GM21390 (cell line): Measurements from ENCODE around the gene ALAS1.

Experiments used
- ATAC-seq: cut with Tn5 transposase; IDR thresholded peaks from one replicate; pipeline ENCODE4 v1.9.1; 2021; ENCODE audit not compliant: unreplicated experiment

The ALAS1 gene

DNA sequence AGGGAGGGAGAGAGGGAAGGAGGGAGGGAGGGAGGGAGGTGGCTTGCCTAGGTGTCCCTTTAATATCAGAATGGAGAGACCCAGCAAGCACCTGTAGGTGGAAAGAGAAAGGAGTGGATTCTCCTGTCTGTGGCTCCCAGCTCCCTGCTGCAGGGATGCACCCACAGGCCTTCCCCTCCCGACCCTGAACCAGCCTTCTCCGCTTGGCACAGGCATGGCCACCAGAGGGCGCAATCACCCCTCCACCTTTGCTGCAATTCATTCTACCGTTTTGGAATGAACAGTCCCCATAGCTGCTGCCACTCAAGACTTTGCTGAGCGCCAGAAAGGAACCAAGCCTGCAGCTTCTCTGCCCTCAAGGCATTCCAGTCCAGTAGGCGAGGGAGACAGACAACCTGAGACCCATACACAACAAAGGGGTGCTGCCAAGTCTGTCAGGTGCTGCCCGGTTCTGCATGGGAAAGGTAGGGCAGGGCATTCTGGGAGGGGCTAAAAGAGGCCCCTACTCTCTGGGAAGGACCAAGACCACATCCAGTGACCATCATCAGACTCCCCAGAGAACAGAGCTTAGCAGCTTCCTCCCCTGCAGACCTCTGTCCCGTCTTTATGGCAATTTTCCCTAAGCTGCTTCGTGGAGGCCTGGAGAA is 22.5 kb downstream of the ALAS1 start:
- ATAC-seq = no peak

DNA sequence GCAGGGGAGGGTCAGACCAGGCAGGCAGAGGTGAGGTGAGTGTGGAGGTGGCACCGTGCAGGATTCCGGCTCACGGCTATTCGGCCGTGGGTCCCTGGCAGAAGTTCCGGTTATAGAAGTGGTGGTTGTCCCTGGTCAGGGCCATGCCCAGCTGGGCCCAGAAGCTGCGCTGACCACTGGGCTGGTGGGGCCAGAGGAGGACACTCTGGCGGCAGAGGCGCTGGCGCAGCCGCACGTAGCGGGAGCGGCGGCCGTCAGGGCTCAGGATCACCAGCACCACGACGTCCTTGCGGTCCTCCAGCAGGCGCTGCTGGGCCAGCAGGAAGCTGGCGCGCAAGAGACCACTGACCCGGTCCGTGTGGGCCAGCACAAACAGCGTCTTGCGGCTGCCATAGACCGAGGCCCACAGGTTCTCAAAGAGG is 23.2 kb downstream of the ALAS1 start:
- ATAC-seq = no peak

DNA sequence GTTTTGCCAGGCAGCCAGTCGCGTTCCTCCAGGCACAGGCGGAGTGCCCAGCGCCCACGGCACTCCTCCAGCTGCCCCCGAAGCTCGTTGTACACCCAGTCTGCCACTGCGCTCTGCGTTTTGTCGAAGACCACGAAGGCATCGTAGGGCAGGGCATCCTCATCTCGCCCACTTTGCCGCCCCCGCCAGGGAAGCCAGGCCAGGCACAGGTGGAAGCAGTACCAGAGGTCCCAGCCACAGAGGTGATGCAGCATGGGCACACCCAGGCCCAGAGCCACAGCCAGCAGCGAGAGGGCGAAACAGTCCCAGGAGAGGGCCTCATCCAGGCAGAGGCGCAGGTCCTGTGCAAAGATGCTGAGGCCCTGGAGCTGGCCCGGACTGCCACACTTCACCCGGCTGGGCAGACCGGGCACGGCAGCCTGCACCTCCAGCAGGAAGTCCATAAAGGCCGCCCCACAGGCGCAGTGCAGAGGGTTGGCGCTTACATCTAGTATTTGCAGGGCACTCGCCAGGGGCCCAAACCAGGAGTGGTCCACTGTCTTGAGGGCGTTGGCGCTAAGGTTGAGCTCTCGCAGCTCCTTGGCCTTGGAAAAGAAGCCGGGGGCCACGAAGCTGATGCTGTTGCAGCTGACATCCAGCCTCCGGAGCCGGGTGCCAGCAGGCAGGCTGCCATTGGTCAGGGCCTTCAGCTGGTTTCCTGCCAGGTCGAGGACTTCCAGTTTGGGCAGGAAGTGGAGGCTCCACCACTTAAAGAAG is 23.8 kb downstream of the ALAS1 start:
- ATAC-seq = no peak

DNA sequence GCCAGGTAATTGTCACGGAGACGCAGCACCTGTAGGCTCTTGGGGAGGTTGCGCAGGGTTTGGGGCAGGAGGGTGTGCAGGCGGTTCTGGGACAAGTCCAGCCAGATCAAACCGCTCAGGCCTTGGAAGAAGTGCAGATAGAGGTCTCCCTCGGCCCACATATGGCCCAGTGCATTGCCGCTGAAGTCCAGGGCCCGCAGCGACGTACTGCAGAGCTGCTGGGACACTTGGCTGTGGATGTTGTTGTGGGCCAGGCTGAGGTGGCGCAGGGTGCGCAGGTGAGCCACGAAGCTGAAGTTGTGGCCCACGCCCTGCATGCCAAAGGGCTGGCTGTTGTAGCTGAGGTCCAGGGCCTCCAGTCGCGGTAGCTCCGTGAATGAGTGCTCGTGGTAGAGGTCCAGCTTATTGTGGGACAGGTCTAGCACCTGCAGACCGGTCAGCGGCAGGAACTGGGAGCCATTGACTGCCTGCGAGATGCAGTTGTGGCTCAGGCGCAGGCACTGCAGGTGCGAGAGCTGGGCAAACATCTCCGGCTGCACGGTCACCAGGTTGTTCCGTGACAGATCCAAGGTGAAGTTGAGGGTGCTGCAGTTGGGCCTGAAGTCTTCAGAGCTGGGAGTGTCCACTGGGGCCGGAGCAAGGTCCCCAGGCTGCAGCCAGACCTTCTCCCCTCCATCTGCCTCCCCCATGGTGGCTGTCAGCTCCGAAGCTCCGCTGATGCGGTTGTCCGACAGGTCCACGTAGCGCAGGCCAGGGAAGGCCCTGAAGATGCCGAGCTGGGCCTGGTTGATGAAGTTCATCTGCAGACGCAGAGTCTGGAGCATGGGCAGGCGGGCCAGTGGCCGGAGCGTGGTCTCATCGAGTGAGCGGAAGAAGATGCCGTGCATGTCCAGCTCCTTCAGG is 24.6 kb downstream of the ALAS1 start:
- ATAC-seq = no peak

DNA sequence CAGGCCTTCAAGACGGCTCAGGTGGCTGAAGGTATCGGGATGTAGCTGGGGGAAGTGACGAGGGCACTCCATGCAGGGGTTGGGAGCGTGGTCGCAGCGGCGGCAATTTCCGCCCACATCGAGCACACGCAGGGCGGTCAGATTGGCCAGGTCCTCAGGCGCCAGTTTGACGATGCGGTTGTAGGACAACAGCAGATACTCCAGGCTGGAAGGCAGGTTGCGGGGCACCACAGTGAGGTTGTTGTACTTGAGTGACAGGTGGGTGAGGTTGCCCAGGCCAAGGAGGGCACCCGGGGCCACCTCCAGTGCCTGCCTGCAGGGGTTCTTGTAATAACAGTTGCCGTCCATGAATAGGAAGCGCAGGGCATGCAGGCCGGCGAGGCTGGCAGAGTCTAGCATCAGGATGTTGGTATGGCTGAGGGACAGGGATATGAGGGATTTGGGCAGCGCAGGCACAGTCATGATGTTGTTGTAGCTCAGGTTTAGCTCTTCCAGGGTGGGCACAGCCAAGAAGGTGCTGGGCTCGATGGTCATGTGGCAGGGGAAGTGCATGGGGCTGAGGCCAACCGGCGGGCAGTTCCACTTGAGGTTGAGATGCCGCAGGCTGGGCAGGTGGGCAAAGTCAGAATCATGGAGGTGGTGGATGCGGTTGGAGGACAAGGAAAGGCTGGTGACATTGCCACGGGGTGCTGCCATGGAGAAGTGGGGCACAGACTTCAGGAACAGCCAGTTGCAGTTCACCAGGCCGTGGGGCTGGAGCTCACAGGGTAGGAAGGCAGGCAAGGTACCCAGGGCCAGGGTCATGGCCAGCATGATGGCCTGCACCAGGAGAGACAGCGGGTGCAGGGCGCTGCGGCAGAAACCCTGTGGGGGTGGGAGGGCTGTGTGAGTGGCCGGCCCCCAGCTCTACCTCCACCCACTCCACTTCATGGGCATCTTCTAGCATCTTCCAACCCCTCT is 25.8 kb downstream of the ALAS1 start:
- no peak for ATAC-seq

DNA sequence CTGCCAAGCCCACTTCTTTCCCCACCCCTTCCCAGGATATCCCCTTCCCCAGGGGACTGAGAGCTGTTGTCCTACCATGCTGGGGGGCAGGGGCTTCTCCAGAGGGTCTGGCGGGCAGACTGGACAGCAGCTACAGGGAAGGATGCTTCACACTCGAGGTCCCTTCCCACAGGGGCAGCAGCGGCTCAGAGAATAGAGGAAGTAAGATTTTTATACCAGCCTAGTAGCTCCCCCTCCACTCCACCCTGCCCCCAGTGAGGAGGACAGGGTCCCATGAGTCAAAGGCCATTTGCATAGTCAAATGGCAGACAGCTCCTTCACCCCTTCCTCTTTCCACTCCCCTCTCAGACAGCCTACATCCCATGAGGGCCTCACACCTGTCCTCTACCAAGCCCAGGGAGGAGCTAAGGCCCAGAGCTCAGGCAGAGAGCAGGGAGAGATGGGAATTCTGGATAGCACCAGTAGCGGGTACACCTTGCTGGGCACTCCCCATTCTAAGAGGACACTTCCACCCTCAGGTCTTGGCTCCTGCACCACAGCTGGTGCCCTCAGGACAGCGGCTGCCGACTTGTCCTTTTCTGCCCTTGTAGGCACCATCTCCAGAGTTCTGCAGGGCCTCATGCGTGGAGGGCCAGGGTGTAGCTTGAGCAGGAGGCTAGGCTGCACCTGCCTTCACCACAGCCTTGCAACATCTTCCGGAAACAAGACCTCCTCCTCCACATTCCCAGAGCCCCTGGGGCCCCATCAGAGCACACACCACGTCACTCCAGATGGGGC is 27.7 kb downstream of the ALAS1 start, which contains the start of gene TLR9:
TLR9 (minus strand) TSS at position 194 of the 777 bp plus-strand sequence; CDS start at position 78, 116 bp downstream.
- ATAC-seq = peak; percentile 79

DNA sequence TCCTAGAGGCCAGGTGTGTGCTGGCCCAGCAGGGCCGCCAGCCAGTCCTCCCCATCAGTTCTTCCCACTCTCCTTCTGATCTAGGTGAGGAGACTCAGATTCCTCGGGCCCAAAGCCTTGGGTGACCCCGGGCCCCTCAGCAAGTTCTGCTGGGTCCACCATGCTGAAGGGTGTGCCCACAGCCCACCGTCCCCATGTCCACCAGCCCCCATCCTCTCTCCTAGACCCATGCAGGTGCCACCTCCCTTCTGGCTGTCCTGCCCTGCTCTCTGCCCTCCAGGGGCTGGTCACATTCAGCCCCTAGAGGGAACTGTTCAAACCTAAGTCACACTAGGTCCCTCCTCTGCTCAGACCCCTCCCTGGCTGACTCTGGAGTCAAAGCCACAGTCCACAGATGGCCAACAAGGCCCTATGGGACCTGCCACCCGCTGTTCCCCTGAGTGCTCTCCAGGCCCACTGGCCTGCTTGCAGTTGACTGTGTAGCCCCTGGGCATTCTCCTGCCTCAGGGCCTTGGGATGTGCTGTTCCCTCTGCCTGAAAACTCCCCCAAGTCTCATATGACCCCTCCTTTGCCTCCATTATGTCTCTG is 28.4 kb downstream of the ALAS1 start:
- peak; percentile 2 for ATAC-seq

DNA sequence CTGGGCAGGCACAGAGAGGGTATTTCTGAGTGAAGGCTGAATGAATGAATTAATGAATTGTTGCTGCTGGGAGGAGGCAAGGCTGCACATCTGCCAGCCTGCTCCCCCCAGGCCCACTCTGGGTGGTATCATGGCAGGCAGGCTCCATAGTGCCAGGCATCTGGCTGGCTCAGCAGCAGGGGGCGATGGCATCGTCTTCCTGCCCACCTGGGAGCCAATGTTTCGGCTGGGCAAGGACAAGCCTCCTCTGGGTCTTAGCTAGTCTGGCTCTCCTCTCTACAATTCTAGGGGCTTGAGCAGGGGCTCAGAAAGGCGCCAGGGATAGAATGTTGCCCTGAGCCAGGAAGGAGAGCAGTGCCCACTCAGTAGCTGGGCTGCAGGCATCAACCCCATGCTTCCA is 29.2 kb downstream of the ALAS1 start:
- ATAC-seq = no peak

DNA sequence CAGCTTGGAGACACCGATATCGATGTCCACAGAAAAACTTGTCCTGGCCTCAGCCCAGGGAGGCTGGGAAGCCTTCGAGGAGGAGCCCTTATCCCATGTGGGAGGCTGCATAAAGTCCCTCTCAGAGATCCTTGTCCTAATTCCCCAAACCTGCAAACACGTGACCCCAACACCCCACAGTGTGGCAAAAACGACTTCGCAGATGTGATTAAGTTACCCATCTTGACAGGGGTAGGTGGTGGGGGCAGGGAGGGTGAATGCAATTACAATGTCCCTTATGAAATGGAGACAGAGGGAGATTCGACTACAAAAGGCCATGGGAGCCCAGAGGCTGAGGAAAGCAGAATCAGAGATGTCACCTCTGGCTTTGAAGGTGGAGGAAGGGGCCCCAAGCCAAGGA is 29.8 kb downstream of the ALAS1 start:
- no peak for ATAC-seq

DNA sequence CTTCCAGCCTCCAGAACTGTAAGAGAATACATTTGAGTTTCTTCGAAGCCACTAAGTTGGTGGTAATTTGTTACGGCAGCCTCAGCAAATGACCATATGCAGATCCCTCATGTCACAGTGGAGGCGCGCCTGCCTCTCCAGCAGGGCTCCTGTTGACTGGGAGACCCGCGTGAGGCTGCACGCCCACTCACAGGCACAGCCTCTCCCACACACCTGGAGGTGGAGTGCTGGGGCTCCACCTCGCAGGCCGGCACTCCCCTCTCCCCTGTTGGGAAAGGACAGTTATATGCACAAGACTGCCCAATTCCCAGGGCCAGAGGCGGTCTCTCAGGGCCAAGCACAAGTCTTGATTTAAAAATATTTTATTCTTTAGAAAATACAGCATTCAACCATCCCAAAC is 30.3 kb downstream of the ALAS1 start:
- no peak for ATAC-seq

DNA sequence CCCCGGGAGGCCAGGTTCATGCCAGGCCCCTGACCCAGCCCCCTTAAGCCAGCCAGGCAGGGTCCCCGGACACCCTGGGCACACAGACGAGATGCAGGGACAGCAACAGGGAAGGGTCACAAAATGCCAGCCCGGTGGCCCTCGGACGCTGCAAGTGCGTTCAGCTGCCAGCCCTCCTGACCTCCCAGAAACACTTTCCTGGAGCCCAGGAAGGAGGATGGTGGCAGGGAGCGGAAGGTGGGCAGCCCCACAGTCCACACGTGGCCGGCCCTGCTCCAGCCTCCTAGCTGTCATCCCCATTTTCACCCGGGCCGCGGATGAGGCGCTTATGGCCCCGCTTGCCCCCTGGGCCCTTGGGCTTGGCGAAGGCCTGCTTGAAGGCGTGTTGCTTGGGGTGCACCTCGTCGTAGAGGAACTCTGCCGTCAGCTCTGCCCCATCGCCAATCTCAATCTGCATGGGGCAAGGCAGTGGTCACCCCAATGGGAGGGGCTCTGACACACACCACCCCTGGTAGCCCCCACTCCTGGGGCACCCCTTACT is 30.9 kb downstream of the ALAS1 start:
- no peak for ATAC-seq

DNA sequence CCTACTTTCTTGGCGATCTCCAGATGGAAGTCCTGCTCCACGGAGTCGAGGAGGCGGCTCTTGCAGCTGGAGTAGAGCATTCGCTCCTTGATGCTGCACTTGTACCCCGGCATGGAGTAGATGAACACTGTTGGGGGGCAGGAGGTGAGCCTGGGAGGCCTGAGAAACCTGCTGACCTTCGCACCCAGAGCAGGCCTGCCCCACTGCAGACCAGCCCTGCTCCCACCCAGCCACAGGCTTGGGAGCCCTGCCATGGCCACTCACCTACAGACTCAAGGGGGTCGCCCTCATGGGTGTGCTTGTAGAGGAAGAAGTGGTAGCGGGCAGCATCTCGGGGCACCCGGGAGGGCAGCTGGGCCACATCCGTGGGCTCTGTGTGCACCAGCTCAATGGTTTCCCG is 31.7 kb downstream of the ALAS1 start:
- no peak for ATAC-seq

DNA sequence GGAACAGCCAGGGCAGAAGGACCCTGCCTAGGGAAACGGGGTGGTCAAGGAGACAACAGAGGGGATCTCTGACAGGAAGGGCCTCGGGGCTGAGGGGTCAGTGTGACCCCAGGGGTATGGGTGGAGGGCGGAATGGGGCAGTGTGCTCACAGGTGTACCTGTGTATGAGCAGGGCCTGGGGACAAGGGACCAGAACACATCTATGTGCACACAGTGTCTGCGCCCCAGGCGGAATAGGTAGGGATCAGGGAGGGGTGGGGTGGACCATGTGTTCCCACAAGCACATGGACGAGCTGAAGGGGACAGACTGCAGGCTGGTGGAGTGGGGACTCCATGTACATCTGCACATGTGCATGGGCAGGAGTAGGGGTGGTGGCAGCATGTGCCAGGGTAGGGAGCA is 32.5 kb downstream of the ALAS1 start:
- no peak for ATAC-seq

DNA sequence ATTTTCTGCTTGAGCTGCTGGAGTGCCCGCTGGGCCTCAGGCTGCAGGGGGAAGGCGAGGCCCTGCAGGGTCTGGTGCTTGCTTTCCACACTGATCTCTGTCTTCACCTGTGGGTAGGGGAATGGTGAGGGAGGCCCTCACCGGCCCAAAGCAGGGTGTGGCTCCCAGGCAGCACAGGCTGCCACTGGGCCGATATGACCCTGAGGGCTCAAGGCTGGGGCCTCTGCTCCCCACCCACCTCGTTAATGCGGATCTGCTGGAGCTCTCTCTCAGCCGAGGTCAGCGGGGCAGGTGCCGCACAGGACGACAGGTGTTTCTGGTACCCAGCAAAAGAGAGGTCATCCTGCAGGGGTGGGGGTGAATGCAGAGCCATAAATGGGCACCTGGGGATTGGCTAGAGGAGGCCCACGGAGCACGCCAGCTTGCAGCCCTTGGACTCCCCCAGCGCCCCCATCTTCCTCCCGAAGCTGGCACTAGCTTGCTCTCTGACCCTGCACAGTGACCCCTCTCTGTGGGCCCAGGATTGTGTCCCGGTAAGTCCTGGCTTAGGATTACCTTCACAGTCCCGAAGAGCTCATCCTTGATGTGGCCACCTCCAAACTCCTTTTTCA is 33.0 kb downstream of the ALAS1 start:
- ATAC-seq = no peak

DNA sequence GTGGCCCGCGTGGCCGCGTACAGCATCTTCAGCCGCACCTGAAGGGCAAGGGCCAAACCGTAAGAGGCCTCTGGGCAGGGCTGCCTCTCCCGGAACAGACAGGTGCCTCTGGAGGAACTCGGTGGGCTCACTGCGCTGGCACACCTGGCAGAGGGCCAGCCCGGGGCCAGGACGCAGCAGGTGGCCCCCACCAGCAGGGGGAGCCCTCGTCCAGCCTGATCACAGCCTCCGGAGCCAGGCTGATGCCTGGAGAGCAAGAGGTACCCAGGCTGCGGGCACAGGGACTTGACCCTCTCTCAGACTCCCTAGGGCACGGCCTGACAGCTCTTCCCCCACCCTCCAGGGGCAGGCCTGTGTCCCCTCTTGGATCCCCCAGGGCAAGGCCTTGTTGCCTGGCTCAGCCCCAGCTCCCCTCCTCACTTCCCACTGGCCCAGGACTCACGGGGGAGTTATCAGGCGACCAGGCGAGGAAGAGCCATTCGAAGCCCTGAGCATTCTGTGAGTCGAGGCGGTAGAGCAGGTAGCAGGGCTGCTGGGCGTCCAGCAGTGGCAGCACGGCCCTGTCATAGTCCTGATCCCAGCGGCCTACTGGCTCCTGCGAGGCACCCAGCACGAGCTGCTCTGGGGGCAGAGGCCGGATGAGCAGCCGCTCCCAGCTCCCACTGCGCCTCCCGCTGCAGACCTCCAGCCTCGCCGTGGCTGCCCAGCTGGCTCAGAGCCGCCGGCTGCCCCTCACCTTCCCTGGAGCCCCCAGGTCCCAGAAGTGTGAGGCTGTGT is 33.7 kb downstream of the ALAS1 start:
- ATAC-seq = no peak

DNA sequence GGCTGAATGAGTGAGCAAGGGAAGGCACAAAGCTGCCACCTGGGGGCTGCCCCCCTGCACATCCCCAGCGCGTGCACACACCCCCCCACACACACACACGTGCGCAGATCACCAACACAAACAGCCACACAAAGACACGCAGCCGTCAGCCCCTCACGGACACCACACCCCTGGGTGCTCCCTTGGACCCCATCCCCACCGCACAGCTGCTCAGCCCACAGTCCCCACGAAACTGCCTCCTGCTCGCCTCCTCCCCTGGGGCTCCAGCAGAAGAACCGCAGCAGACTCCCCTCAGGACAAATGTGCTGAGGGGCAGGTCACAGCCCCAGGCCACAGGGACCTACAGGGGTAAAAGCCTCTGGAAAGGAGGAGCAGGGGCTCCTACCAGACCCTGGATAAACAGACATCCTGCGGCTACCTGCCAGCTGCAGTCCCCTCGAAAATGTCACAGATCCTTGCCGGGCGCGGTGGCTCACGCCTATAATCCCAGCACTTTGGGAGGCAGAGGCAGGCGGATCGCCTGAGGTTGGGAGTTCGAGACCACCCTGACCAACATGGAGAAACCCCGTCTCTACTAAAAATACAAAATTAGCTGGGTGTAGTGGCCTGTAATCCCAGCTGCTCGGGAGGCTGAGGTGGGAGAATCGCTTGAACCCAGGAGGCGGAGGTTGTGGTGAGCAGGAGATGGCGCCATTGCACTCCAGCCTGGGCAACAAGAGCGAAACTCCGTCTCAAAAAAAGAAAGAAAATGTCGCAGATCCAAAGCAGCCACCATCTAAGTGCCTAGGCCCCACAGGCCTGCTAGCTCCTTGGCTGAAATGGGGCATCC is 34.5 kb downstream of the ALAS1 start:
- no peak for ATAC-seq

DNA sequence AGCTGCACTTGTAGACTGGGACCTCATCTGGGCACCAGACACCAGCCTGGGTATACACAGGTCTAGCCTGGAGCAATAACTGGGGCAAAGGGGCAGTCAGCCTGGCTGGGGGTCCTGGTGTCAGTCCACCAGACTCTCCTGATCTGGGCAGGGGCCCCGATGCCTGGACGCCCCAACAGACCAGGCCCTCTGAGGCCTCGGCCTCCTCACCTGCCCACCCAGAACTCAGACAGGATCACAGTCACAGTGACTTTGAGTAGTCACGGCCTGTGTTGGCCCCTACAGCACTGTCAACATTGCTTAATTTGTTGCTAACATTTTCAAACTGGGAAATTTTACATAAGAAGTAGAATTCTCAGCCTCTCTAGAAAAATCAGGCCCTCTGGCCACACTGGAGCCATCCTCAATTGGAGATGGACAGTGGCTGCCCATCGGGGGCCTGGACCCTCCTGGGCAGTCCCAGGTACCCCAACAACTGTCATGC is 35.2 kb downstream of the ALAS1 start:
- ATAC-seq = no peak
